ENCODE measurements around the gene DRGX.

GRCh38 chr10:49314806-49315205 is 81.1 kb downstream of the DRGX start:
- TF ChIP-seq POLR2A (IDR thresholded peaks at IDR 0.05; ENCODE audit: low read length) (no peak), GATA1 (IDR thresholded peaks at IDR 0.05; ENCODE audit: low read depth, low read length) (no peak)
